Placental epithelial cell (primary cell): ENCODE measurements around the gene WDR20. TPM values are rescaled to one million over a fixed set of nuclear protein-coding genes. Genes with fewer than 3 reads are reported as not detected.

Experiments
- total RNA-seq: library from RNA; depleted of rRNA; stranded (reverse); fragments of >200 nt; gene quantifications from 2 replicates; pipeline ENCODE4 v1.2.3, GENCODE V29; 2012

The WDR20 gene
- total RNA-seq, result 18.7 and 21.6 TPM in 2 replicates

GRCh38 chr14:102139286-102140026, at the start of gene WDR20:
WDR20 (plus strand) TSS chr14:102139897; CDS start chr14:102139924, 27 bp downstream.

Other genes with a start within 250 kb of the WDR20 start
- 366 and 446 TPM in 2 replicates for gene DYNC1H1, start 175.3 kb upstream of the WDR20 start, total RNA-seq
- 173 and 252 TPM in 2 replicates for gene HSP90AA1, start 52.9 kb upstream of the WDR20 start, total RNA-seq
- gene MOK, start 165.3 kb downstream of the WDR20 start, total RNA-seq, result 9.8 and 10.2 TPM in 2 replicates
- gene ZNF839, start 179.8 kb downstream of the WDR20 start, total RNA-seq, result 7.0 and 9.0 TPM in 2 replicates
- gene CINP, start 223.0 kb downstream of the WDR20 start, total RNA-seq, result 25.5 and 41.1 TPM in 2 replicates
- 19.6 and 23.0 TPM in 2 replicates for gene TECPR2, start 223.0 kb downstream of the WDR20 start, total RNA-seq